ENCODE measurements around the gene ARHGAP9.

DNA sequence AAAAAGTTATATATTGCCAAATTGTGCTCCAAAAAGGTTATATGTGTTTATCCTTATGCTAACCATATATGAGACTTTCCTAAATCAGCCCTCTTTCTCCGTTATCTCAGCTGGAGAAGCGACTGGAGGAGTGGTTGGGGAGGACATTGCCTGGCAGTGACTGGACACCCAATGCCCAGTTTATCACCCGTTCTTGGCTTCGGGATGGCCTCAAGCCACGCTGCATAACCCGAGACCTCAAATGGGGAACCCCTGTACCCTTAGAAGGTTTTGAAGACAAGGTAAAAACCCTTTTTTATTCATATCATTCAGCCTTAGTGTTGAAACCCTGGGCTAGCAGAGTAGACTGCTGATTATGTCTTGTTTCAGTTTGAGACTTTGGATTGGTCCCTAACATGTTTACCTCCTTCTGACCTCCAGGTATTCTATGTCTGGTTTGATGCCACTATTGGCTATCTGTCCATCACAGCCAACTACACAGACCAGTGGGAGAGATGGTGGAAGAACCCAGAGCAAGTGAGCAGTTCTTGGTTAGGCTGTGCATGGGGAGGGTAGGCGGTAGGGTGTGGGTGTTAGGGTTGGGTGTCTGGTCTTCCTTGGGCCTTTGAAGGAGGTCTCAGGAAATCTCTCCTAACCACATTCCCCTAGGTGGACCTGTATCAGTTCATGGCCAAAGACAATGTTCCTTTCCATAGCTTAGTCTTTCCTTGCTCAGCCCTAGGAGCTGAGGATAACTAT is 32.1 kb upstream of the ARHGAP9 start:
- TF ChIP-seq, protein P1, sequence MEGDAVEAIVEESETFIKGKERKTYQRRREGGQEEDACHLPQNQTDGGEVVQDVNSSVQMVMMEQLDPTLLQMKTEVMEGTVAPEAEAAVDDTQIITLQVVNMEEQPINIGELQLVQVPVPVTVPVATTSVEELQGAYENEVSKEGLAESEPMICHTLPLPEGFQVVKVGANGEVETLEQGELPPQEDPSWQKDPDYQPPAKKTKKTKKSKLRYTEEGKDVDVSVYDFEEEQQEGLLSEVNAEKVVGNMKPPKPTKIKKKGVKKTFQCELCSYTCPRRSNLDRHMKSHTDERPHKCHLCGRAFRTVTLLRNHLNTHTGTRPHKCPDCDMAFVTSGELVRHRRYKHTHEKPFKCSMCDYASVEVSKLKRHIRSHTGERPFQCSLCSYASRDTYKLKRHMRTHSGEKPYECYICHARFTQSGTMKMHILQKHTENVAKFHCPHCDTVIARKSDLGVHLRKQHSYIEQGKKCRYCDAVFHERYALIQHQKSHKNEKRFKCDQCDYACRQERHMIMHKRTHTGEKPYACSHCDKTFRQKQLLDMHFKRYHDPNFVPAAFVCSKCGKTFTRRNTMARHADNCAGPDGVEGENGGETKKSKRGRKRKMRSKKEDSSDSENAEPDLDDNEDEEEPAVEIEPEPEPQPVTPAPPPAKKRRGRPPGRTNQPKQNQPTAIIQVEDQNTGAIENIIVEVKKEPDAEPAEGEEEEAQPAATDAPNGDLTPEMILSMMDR (IDR thresholded peaks at IDR 0.05) = no peak
- TF ChIP-seq POLR2AphosphoS5 (IDR thresholded peaks at IDR 0.05; ENCODE audit: low read depth, low read length) = no peak
